NCI-H82 treated with DMSO at 0.1 percent for 48 hours (cell line): Measurements from ENCODE around the gene SPRED2.
"Not testable (repeated sequence)": the region's sequence is repeated elsewhere in the genome, so short reads cannot be mapped to it uniquely, and the experiment has no call there.

Source experiments
- DNase-seq: peaks from one replicate; lab custom pipeline; 2025; ENCODE audit not compliant: unreplicated experiment; lab: John Stamatoyannopoulos, UW

The SPRED2 gene

DNA sequence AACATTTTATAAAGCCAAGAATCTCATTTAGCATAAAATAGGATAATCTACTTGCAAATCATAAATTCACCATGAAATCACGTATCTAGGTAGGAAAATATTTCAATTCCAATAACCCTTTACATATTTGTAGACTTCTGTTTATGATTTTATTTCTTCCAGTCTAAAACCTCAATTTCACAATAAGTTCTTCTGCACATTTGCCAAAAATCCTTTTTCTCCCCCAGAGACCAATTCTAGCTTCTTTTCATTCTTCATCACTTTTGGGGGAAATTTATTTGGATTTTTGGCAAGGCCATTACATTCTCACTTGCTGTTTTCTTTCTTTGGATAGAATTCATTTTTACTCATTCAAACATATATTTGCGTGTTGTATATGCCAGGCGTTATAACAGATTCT, 86.8 kb downstream of the SPRED2 start:
- DNase-seq, result no peak

DNA sequence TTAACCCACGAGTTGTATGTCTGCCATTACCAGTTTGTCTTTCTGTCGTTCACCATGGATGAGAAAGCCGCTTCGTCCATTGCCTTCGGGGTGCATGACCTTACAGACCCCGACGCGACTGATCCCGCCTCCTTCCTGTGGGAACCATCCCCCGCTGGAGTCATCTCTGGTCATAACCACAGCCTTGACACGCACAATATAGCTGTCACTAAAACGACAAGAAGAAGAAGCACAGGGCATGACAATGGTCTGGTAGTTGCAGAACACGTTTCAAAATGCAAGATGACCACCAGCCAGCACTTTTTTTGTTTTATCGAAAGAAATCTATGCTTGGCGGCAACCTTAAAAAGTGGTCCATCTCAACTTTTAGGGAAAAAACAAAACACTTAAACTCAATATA, 87.7 kb downstream of the SPRED2 start:
- no peak for DNase-seq

DNA sequence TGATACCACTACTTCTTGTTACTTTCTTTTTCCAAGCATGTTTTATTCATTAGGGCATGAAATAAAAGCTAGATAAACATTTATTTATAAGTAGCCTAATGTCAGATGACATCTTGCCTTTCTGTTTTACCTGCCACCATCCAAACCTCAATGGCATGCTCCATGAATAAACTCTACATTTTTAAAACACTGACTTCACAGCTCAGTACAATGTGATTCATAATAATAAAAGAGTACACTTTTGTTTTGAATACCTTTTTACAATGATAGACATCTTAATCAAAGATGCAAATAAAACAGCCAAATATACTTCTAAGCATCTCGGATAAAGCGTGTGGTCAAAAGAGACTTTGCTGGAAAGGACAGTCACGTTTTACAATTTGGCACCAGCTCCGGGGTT, 88.2 kb downstream of the SPRED2 start:
- no peak for DNase-seq

DNA sequence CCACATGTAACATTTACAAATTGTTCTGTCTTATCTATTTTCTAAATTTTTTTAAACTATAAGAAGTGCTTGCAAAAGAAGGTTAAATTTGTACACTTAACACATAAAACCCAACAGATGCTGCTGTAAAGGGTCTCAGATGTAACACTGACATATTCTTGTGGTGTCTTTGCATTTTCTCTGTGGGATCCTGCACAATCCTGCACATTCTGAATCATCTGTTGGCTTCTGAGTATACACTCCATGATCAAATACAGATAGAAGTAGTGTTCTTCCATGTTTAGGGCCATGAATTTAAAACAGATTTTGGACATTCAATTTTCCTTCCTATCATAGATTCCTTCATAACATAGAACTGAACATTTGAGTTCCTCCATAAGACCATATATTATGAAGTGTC, 89.0 kb downstream of the SPRED2 start:
- no peak for DNase-seq

DNA sequence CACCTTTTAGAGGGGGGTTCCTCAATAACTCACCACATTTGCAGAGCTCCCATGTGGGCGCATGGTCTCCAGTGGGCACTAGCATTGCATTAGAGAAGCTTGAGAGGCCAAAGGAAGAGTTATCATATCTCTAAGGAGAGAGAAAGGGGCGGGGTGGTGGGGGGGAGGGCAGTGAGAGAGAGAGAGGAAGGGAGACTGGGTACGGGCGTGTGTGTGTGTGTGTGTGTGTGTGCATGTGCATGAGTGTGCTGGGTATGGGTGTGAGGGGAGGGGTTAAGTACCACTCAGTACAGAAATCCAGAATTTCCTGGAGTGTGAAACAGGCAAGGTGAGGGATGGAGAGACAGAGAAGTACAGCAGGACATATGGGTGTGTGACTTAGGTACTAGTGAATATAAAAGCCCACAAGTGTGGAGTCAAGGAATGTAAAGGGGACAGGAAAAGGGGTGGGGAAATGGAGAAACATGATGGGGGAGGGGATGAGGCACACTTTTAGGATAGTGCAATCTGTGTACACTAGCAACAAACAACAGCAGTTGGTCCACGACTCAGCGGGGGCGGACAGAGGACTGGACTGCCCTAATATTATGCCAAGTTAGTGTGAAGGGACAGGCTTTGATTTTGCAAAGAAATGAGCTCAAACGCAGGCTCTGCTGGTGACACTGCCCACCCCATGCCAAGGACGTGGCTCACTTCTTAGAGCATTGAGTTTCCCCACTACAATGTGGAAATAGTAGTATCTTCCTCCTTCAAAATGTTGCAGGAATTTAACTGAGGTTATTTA, 91.3 kb downstream of the SPRED2 start:
- DNase-seq, result no peak

DNA sequence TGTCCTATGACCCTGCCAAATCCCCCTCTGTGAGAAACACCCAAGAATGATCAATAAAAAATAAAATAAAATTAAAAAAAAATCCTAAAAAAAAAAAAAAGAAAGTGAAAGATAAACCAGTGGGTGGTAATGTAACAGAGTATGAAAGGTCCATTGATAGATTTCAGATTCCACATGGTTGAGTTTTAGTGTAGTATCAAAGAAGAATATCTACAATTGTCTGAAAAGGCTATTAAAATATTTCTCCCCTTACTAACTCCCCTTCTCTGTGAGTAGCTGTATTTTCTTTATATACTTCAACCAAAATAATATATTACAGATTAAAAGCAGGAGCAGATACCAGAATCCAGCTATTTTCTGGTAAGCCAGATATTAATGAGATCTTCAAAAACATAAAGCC, 92.8 kb downstream of the SPRED2 start:
- DNase-seq, result no peak

DNA sequence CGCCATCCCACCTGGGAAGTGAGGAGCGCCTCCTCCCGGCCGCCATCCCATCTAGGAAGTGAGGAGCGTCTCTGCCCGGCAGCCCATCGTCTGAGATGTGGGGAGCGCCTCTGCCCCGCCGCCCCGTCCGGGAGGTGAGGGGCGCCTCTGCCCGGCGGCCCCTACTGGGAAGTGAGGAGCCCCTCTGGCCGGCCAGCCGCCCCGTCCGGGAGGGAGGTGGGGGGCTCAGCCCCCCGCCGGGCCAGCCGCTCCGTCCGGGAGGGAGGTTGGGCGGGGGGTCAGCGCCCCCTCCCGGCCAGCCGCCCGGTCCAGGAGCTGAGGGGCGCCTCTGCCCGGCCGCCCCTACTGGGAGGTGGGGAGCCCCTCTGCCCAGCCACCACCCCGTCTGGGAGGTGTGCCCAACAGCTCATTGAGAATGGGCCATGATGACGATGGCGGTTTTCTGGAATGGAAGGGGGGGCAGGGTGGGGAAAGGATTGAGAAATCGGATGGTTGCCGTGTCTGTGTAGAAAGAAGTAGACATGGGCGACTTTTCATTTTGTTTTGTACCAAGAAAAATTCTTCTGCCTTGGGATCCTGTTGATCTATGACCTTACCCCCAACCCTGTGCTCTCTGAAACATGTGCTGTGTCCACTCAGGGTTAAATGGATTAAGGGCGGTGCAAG, 93.4 kb downstream of the SPRED2 start:
- DNase-seq, result not testable (repeated sequence)

DNA sequence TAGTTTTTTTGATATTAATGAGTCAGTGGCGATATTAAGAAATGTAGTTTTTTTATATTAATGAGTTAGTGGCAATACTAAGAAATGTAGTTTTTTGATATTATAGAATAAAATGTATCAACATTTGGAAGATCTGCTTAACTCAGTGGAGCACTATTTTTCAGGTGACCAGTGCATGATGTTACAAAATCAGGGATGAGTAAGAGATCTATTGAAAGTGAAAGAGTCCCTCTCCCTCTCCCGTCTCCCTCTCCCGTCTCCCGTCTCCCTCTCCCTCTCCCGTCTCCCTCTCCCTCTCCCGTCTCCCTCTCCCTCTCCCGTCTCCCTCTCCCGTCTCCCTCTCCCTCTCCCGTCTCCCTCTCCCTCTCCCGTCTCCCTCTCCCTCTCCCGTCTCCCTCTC, 94.5 kb downstream of the SPRED2 start:
- not testable (repeated sequence) for DNase-seq

DNA sequence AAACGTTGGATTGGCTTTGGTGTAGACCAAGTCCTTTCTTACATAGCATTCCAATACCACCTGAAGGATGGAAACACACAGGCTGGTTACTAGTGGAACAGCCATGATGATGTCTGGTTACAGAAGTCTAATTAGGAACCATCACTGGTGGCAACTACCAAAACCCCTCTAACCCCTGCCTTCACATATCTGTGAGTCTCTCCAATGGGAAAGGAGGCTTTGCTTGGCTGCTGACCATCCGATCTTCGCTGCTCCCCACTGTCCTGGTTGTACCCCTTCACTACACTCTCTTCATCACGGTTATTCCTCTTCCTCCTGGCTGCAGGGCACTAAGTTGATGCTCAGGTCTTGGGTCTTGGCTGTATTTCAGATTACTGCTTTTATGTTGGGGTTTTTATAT, 97.7 kb downstream of the SPRED2 start:
- DNase-seq, result no peak

DNA sequence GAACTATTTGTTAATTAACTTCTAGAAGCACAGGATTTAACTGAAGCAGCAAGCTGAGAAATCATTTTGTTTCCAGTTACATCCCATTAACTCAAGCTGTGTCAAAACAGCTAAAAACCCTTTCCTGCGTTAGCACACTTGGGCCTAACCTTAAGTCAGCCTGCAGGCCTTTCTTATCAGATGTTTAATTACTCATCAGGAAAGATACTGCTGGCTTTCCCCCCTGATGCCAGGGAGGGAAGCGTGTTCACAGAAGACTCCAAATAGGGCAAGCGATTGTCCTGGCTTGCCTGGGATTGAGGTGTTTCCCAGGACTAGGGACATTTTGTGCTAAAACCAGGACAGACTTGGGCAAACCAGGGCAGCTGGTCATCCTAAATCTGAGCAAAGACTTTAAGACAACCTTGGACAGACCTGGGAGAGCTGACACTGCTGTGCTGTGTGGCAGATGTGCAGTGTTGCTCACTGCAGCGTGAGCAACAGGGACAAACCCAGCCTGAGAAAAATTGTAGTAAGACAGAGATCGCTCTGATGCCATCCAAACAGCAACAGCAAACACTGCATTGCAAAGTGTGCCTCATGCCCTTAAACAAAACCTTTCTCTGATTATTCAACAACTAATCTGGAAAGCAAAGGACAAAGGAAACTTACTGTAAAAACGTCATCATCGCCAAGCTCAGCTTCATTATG, 100.9 kb downstream of the SPRED2 start:
- DNase-seq, result no peak

DNA sequence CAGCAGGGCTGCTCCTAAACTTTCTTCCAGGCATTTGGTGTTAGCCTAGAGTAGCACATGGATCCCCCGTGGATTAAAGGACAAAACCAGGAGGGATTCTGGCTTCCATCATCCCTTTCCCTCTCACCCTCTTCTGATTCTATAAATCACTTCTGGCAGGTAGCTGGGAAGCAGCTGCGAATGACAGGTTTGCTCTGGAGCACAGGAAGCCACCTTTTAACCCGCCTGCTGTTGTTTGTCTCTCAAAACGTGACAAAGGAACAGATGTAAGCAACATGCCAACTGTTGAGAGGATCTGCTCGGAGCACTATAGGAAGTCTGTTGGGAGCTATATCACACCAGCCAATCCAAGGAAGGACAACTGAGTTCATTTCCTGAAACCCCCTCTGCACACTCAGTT, 102.9 kb downstream of the SPRED2 start:
- peak; percentile 89 for DNase-seq

DNA sequence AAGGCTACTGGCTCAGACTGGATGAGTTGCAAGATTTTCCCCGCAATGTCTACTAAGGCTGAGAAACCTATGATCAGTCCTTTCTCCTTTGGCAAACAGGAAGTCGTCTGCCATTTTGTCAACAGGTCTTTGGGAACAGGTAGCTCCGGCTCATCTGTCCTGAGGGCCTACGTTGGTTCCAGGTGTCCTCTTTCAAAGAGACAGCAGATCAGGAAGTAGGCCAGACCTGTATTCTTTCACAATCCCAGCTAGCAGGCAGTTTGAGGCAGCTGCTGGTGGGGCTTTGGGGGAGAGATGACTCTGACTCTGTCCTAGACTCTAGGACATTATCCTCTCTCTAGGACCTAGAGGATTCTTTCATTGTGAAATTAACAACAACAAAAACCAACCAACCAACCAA, 106.1 kb downstream of the SPRED2 start:
- DNase-seq, result no peak

DNA sequence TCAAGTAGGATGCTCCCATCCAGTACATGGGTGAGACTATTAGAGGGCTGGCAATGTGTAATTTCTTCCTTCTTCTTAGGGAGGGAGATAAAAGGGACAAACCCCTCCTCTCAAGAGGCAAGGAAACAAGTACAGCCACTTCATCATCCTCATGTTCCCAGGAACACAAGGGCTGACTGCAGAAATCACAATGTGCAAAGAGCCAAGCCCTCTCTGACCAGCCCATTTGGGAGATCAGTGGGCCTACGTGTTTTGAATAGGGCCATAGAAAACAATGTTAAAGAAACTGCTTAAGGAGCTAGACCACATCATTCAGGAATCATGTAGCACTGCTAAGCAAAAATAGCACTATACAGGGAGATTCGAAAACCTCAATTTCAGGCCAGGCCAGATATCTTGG, 107.3 kb downstream of the SPRED2 start:
- no peak for DNase-seq

DNA sequence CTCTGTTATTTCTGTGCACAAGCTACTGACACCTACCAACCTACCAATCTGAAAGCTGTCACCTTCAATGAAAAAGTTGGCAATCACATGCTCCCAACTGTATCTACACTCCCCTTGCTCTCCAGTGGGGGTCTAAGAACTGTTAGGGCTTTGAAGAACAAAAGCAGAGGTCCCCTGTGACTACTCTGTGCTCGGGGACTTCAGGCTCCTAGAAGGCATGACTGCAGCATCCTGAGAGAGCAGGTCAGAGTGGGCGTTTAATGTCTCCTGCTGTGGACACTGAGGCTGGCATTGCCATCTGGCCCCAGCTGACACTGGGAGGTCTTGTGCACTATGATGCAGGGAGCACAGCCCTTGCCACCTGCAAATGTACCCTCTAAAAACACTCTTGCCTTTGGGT, 111.5 kb downstream of the SPRED2 start:
- no peak for DNase-seq

DNA sequence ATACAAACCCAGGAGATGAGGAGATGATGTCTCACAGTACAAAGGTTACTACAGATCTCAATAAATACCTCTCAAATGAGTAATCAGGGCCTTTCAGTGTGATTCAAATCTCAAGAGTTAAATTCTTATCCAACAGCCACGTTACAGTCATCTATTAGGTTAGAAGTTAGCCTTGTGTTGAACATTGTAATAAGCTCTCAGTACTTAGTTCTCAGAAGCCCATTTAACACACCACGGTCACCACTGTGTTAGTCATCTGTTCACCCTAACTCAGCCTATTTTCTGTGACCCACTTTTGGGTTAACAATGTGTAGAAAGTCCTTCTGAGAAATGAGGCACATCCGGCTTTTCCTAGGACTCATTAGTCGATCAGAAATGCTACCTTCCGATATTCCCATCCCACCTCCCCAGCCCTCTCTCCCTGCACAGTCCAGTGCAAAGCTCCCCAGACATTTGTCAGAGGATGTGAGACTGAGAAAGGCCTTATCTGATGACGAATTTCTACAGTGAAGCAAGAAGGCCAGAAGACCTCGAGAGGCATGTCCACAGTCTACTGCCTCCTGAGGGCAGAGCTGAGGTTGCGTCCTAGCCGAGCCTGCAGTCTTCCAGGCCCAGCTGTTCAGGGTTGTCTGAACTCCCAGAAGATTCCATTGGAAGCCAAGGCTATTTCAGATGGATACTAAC, 112.2 kb downstream of the SPRED2 start:
- no peak for DNase-seq

DNA sequence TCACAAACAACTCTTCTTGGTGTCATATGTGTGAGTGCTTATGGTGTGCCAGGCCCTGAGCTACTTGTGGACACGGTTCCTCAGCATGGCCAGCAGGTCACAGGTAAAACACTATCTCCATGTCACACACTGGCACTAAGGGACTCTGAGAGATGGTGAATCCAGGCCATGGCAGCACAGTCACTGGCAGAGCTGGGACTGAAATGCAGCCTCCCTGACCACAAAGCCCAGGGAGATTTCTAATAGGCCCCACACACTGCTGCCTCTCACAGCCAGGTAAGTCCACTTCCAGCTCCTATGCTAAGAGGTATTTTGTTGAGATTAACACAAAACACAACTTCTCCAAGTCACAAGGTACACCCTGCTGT, 112.7 kb downstream of the SPRED2 start:
- DNase-seq, result no peak

DNA sequence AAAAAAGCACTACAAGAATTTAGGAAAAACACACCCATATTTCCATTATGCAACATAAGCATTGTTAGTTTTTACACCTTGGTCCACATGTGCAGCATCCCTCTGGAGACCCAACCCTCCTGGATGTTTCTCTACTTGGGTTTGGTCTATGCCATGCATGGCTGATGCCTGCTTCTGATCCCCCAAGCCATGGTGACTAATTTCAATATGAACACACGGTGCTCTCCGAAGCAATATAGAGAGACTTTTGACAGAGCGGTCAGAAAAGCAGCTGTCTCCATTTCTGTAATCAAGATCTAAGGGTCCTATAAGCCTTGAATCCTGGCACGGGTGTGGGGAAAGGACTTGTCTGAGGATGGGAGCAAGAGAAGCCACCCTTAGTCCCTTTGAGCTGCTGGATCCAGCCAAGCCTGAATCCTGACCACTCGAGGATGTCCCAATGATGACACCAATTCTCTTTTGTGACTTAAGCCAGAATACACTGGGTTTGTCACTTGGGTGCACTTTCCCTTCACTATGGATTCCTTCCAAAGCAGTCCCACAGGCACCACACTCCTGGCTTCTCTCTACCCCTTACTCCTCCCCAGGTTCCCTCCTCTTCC, 113.2 kb downstream of the SPRED2 start:
- DNase-seq, result no peak

DNA sequence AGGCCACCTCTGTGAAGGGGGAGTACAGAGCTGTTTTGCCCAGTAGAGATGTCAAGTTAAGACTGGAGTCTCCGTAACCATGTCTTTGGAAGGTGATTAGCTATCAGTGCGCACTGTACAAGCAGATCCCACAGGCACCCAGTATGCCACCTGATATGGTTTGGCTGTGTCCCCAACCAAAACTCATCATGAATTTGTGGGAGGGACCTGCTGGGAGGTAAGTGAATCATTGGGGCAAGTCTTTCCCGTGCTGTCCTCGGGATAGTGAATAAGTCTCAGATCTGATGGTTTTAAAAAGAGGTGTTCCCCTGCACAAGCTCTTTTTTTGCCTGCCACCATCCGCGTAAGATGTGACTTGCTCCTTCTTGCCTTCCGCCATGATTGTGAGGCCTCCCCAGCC, 114.6 kb downstream of the SPRED2 start:
- no peak for DNase-seq

DNA sequence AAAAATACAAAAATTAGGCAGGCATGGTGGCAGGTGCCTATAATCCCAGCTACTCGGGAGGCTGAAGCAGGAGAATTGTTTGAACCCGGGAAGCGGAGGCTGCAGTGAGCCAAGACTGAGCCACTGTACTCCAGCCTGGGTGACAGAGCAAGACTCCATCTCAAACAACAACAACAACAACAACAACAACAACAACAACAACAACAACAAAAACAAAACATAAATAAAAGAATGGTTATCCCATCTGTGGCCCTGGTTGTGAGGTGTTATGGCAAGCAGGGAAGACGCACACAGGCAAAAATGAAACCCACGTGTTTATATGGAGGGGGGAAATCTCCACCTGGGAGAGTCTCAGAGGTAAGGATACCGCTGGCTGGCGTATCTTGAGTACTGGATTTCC, 115.0 kb downstream of the SPRED2 start:
- DNase-seq, result not testable (repeated sequence)

DNA sequence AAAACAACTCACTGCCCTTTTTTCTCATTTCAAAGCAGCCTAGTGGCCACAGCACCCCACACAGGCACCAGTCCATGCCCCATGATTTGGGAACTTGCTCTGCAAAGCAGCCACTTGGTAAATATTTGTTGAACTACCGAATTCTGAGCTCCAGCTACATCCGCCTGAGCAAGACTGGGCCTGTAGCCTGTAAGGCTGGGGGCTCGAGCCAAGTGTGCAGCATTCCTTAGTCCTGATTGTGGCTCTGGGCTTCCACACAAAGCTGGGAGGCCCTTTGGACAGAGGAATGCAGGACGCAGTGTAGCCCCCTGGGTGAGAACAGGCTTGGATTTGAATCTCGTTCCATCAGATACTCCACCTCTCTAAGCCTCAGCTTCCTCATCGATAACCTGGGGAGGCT, 116.3 kb downstream of the SPRED2 start:
- DNase-seq, result no peak

DNA sequence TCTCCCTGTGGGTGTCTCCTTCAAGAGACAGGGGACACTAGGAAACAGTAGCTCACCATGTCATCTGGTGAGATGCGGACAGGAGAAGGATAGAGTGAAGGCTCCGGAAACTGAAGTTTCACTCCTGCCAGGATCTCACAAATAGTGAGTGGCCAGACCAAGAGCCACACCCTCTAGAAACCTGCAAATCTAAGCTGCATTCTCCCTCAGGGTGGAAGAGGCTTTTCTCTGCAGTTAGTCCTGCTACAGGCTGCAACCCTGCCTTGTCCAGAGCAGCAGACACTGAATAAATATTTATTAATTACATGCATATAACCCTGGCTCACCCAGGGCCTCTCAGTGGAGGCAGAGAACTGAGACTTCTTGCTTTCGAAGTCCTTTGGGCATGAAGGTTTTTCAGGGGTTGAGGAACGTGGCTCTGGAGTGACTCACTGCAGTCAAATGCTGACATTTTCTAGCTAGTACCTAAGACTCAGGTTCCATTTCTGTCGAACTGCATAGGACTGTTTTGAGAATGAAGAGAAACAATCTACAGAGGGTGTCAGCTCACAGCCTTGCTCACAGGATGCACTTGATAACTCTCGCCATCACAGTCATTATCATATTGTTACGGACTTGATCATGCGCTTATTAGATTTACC, 117.5 kb downstream of the SPRED2 start:
- no peak for DNase-seq
